CD4-positive, alpha-beta T cell treated with Interleukin-17A for 1 hour (primary cell): ENCODE measurements around the gene MATCAP1.

ENCODE experiments used
- DNase-seq: peaks from one replicate; pipeline ENCODE4 v3.0.0-alpha.2; 2020

The MATCAP1 gene

DNA sequence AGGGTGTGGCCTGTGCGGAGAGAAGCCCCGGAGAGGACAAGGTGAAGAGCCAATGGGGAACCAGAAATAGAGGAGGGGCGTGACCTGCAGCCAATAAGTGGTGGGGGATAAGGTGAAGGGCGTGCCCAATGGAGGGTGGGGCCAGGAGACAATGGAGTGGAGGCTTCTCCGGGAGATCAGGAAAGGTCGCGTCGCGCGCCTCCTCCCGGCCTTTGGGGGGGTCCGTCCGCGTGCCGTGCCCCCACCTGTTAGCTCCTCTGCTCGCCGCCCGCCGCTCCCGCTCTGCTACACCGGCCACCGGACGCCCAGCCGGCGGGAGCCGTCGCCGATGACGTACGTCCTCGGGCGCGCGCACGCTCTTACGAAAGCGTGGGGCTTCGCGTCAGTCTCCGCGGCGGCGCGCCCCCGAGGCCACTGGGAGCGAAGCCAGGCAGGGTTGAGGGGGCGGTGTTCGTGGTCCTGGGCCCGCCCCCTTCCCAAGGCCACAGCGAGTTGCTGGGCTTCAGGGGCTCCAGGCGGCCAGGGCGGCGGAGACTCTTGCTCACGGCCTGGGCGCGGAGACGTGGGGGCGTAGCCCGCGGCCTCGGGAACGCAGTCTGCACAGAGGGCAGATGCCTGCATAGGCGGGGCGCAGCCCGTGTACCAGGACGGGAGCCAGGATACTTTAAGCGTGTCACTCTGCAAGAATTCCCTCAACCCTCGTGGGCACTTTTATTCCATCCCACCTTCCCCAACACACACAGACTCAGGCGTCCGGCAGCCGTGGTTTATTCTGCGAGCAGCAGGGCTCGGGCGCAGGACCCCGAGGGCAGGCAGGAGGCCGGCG, at the start of gene MATCAP1:
Gene MATCAP1, minus strand, starts transcription at position 337 of the 826 bp plus-strand sequence. CDS start 3,353 bp downstream, outside the sequence.
- peak; percentile 98 for DNase-seq

DNA sequence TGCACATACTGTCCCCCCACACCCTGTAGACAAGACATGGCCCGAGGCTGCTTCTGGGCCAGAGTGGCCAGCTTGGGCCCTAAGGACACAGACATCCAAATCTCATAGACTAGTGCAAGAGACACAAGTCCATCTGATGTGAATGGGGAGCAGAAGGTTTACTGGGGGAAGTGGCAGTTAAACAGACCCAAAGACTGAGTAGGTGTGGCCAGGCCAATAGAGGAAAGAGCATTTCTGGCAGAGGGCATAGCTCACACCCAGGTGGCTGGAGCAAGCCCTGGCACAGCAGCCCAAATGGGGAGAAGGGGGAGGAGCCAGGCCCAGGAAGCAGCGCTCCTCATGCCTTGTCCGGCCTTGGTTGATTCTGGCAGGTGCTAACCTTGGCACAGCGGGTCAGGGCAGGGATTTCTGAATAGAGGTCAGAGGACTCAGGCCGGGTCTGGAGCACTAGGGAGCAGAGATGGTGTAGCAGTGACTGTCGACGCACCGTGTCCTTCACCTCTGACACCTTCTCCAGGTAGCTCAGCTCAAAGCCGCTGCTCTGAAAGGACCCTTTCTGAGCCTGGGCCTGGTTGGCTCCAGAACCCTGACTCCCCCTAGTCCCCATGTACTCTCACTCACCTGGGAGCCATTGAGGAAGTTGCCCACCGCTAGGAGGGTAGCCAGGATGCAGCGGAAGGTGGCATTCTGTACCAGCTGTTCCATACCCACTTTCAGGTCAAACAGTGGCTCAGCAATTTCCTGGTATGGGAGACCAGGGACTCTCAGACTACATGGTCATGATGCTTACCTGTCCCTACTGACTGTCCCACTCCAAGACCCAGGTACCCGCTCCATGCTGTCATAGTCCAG, 47.3 kb upstream of the MATCAP1 start:
- no peak for DNase-seq

GRCh38 chr16:67229906-67230808, 46.4 kb upstream of the MATCAP1 start:
- DNase-seq: no peak

DNA sequence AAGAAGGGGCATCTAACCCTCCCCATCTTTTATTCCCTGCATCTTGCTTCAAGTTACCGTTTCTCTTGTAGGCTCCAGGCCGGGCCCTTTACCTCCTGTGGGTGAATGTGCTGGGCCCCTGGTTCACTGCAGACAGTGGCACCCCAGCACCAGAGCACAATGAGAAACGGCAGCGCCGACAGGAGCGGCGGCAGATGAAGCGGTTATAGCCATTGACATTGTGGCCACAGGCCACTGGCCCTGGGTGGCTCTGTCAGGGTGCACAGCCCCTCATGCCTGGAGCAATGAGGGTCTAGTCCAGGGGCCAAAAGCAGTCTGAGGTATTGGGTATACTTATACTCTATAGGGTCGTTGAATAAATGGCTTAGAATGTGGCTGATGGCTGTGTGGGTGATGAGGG, 45.1 kb upstream of the MATCAP1 start:
- DNase-seq: no peak

GRCh38 chr16:67228034-67228785, 44.4 kb upstream of the MATCAP1 start:
- DNase-seq: no peak

GRCh38 chr16:67227567-67227921, 43.8 kb upstream of the MATCAP1 start:
- no peak for DNase-seq

- DNase-seq: peak; percentile 98
These were observed 43.2 kb upstream of the MATCAP1 start, which contains the start of gene TMEM208 for GRCh38 chr16:67226804-67227566. Gene TMEM208 (plus strand): TSS chr16:67227130. CDS start chr16:67227219, 89 bp downstream.

GRCh38 chr16:67226295-67226803, 42.6 kb upstream of the MATCAP1 start:
- no peak for DNase-seq

GRCh38 chr16:67223992-67224391, 40.2 kb upstream of the MATCAP1 start:
- DNase-seq: no peak

GRCh38 chr16:67216612-67217490, 33.1 kb upstream of the MATCAP1 start:
- DNase-seq: no peak

- DNase-seq: no peak
These were observed 31.9 kb upstream of the MATCAP1 start for GRCh38 chr16:67215706-67216105.

DNA sequence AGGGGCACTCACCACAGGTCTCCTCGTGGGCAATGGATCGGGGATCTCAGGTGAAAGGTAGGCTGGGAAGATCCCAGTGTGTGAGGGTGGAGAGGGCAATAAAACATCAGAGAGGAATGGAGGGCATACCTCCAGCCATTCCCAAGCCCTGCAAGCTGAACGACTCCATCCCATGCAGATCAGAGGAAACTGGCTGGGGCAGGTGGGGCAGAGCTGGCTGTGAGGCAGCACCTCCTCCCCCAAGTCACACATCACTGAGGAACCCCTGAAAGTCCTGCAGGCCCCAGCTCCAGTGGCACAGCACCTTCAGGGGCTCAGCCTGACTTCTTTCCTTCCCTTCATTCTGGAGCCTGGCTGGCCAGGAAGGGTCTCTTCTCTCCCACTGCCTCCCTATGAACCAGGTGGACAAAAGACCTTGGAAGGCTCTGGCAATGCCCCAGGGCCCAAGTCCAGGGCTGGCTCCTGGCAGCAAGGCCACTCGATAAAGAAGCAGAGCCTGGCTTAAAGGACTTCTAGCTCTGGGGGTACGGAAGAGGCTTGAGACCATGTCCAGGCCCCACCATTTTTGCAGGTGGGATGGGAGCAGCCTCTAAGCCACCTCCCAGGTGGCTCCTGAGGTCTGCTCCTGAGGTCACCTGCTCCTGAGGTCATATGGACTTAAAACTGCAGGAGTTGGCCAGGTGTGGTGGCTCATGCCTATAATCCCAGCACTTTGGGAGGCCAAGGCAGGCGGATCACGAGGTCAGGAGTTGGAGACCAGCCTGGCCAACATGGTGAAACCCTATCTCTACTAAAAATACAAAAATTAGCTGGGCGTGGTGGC, 29.6 kb upstream of the MATCAP1 start:
- no peak for DNase-seq

DNA sequence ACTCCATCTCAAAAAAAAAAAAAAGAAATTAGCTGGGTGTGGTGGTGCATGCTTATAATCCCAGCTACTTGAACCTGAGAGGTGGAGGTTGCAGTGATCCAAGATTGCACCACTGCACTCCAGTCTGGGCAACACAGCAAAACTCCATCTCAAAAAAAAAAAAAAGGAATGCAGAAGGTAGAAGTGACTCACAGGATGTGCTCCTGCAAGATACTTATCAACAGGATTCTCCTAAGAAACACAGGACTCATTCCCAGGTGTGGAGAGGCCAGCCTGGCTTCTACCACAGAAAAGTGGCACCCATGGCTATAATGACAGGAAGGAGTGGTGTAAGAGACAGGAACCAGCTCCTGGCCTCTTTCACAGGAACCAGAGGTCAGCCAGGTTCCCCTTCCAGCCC, 29.0 kb upstream of the MATCAP1 start:
- DNase-seq: no peak

GRCh38 chr16:67211674-67212073, 27.9 kb upstream of the MATCAP1 start:
- DNase-seq: no peak

- no peak for DNase-seq
These were observed 26.5 kb upstream of the MATCAP1 start for GRCh38 chr16:67210069-67210937.

GRCh38 chr16:67209565-67209964, 25.8 kb upstream of the MATCAP1 start:
- no peak for DNase-seq

DNA sequence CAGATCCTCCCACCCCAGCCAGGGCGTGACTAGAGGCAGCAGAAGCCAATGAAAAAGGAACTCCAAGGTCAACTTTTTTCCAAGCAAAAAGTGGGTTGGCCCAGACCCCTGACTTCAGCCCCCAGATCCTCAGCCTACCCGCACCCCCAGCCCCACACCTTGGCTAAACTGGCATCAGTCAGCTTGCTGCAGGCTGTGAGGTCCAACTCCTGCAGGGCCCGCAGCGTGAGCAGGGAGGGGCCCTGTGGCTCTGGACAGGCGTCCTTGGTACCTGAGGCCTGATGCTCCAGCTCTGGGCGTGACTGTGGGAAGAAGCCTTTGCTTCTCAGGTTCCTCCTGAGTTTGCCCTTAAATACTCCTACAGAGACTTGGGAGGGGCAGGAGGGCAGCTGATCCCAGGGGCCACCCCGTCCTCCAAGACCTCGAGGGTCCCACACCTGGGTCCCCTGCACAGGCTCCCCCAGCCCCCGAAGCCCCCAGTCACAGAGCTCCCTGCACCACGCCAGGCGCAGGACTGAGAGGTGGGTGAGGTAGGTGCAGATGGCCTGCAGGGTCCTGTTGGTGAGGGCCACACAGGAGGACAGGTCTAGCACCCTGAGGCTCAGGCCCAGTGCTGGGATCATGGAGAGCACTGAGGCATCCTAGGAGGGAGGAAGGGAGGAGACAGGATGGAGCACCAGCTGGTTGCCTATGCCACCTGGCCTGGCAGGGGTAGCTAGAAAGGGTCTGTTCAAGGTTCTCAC, 24.6 kb upstream of the MATCAP1 start:
- DNase-seq: no peak
